ENCODE measurements around the gene ARL9.

- TF ChIP-seq CSDC2 (CRISPR knock-in tag; IDR thresholded peaks at IDR 0.05) (no peak), ZFP3 (CRISPR knock-in tag; IDR thresholded peaks at IDR 0.05) (no peak), TCF4 (CRISPR knock-in tag; IDR thresholded peaks at IDR 0.05; ENCODE audit: borderline replicate concordance) (no peak), PATZ1 (CRISPR knock-in tag; IDR thresholded peaks at IDR 0.05; ENCODE audit: borderline replicate concordance) (no peak)
- TF ChIP-seq, protein P1, sequence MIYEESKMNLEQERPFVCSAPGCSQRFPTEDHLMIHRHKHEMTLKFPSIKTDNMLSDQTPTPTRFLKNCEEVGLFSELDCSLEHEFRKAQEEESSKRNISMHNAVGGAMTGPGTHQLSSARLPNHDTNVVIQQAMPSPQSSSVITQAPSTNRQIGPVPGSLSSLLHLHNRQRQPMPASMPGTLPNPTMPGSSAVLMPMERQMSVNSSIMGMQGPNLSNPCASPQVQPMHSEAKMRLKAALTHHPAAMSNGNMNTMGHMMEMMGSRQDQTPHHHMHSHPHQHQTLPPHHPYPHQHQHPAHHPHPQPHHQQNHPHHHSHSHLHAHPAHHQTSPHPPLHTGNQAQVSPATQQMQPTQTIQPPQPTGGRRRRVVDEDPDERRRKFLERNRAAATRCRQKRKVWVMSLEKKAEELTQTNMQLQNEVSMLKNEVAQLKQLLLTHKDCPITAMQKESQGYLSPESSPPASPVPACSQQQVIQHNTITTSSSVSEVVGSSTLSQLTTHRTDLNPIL (CRISPR knock-in tag; IDR thresholded peaks at IDR 0.05; ENCODE audit: low read depth), result no peak
These were observed 45.9 kb downstream of the ARL9 start for GRCh38 chr4:56551516-56551915.

Data from SK-N-SH treated with all-trans-retinoic acid at 6 μM for 48 hours (cell line).